GM21717 (cell line): Measurements from ENCODE around the gene YWHAB.

Experiments
- ATAC-seq: cut with Tn5 transposase; IDR thresholded peaks from one replicate; pipeline ENCODE4 v1.9.1; 2021; ENCODE audit warnings: mild to moderate bottlenecking, moderate library complexity; ENCODE audit not compliant: unreplicated experiment

The YWHAB gene

GRCh38 chr20:44950368-44950767 is 64.9 kb downstream of the YWHAB start:
- no peak for ATAC-seq

- no peak for ATAC-seq
Observed at GRCh38 chr20:44952731-44953130, 67.2 kb downstream of the YWHAB start.

DNA sequence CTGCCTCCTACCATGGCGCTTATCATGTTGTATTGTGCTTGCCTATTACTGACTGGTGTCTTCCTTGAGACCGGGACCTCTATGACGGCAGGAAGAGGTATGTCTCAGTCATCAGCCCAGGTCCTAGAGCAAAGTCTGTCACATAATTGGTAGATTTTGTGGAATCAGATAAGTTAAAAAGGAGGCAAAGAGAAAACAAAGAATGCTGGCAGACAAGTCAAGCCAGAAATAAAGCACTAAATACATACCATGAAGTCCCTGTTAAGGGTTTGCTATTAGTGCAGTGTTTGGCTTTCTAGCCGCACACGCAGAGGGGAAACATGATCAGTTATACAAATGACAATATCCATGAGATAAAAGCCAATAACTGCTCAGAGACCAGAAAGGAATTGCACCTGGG is 68.7 kb downstream of the YWHAB start:
- ATAC-seq = no peak

GRCh38 chr20:44955270-44955669 is 69.8 kb downstream of the YWHAB start:
- no peak for ATAC-seq

GRCh38 chr20:44956410-44956809 is 70.9 kb downstream of the YWHAB start:
- ATAC-seq = no peak
